GM12878 (cell line): ENCODE data around the gene DIS3L2.

Experiments
- NFIC ChIP-seq: IDR thresholded peaks from 2 replicates; pipeline ENCODE4 v1.6.1; 2012; ENCODE audit warnings: low read depth, mild to moderate bottlenecking, inconsistent platforms, low read length, moderate library complexity
- NFYB ChIP-seq: IDR thresholded peaks from 2 replicates; pipeline ENCODE4 v1.6.1; 2011; ENCODE audit warnings: low read depth, mild to moderate bottlenecking, low read length, improper control_type of control experiment, moderate library complexity; ENCODE audit not compliant: insufficient read depth
- POU2F2 ChIP-seq: IDR thresholded peaks from 3 replicates; pipeline ENCODE4 v1.6.1; 2011; ENCODE audit warnings: low read depth, mild to moderate bottlenecking, low read length, borderline replicate concordance
- SPI1 ChIP-seq: IDR thresholded peaks from 2 replicates; pipeline ENCODE4 v1.6.1; 2011; ENCODE audit warnings: low read depth, mild to moderate bottlenecking, low read length, moderate library complexity, borderline replicate concordance; ENCODE audit not compliant: insufficient read depth
- ZNF687 ChIP-seq: fragments of 450-650 bp; IDR thresholded peaks from 2 replicates; pipeline ENCODE4 v1.6.1; 2017; ENCODE audit warnings: mild to moderate bottlenecking, moderate library complexity
- TF ChIP-seq, protein P1 (sequence below), 3 experiments: IDR thresholded peaks in 2 of 3; conservative IDR thresholded peaks in 1 of 3; 2 replicates each; pipeline ENCODE4 v1.5.1; 2011; ENCODE audit warnings: low read depth in 3 of 3, low read length in 3 of 3, mild to moderate bottlenecking in 3 of 3, control low read depth in 2 of 3, moderate library complexity in 2 of 3, inconsistent platforms in 1 of 3, mixed read lengths in 1 of 3; ENCODE audit not compliant: control insufficient read depth in 2 of 3, insufficient read depth in 1 of 3; ENCODE audit errors: extremely low read depth in 1 of 3
- TF ChIP-seq, protein P2 (sequence below): fragments of 450-650 bp; formaldehyde crosslinking; IDR thresholded peaks from 2 replicates; pipeline ENCODE4 v1.5.0; 2022; ENCODE audit warnings: mild to moderate bottlenecking, missing genetic modification characterization
- TF ChIP-seq, protein P3 (sequence below): fragments of 450-650 bp; IDR thresholded peaks from 2 replicates; pipeline ENCODE4 v1.6.1; 2017; ENCODE audit warnings: mild to moderate bottlenecking

- no peak for TF ChIP-seq POU2F2
- TF ChIP-seq, protein P1, sequence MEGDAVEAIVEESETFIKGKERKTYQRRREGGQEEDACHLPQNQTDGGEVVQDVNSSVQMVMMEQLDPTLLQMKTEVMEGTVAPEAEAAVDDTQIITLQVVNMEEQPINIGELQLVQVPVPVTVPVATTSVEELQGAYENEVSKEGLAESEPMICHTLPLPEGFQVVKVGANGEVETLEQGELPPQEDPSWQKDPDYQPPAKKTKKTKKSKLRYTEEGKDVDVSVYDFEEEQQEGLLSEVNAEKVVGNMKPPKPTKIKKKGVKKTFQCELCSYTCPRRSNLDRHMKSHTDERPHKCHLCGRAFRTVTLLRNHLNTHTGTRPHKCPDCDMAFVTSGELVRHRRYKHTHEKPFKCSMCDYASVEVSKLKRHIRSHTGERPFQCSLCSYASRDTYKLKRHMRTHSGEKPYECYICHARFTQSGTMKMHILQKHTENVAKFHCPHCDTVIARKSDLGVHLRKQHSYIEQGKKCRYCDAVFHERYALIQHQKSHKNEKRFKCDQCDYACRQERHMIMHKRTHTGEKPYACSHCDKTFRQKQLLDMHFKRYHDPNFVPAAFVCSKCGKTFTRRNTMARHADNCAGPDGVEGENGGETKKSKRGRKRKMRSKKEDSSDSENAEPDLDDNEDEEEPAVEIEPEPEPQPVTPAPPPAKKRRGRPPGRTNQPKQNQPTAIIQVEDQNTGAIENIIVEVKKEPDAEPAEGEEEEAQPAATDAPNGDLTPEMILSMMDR (IDR thresholded peaks at IDR 0.05 in 2 of 3, conservative IDR thresholded peaks at IDR 0.05 in 1 of 3; ENCODE audit: control insufficient read depth in 2 of 3, extremely low read depth in 1 of 3, insufficient read depth in 1 of 3, low read depth in 3 of 3, low read length in 3 of 3) = no peak
- no peak for TF ChIP-seq NFIC
- TF ChIP-seq, protein P2, sequence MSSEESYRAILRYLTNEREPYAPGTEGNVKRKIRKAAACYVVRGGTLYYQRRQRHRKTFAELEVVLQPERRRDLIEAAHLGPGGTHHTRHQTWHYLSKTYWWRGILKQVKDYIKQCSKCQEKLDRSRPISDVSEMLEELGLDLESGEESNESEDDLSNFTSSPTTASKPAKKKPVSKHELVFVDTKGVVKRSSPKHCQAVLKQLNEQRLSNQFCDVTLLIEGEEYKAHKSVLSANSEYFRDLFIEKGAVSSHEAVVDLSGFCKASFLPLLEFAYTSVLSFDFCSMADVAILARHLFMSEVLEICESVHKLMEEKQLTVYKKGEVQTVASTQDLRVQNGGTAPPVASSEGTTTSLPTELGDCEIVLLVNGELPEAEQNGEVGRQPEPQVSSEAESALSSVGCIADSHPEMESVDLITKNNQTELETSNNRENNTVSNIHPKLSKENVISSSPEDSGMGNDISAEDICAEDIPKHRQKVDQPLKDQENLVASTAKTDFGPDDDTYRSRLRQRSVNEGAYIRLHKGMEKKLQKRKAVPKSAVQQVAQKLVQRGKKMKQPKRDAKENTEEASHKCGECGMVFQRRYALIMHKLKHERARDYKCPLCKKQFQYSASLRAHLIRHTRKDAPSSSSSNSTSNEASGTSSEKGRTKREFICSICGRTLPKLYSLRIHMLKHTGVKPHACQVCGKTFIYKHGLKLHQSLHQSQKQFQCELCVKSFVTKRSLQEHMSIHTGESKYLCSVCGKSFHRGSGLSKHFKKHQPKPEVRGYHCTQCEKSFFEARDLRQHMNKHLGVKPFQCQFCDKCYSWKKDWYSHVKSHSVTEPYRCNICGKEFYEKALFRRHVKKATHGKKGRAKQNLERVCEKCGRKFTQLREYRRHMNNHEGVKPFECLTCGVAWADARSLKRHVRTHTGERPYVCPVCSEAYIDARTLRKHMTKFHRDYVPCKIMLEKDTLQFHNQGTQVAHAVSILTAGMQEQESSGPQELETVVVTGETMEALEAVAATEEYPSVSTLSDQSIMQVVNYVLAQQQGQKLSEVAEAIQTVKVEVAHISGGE (CRISPR knock-in tag) = no peak
- TF ChIP-seq, protein P3, sequence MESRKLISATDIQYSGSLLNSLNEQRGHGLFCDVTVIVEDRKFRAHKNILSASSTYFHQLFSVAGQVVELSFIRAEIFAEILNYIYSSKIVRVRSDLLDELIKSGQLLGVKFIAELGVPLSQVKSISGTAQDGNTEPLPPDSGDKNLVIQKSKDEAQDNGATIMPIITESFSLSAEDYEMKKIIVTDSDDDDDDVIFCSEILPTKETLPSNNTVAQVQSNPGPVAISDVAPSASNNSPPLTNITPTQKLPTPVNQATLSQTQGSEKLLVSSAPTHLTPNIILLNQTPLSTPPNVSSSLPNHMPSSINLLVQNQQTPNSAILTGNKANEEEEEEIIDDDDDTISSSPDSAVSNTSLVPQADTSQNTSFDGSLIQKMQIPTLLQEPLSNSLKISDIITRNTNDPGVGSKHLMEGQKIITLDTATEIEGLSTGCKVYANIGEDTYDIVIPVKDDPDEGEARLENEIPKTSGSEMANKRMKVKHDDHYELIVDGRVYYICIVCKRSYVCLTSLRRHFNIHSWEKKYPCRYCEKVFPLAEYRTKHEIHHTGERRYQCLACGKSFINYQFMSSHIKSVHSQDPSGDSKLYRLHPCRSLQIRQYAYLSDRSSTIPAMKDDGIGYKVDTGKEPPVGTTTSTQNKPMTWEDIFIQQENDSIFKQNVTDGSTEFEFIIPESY = no peak
- TF ChIP-seq ZNF687 = no peak
- TF ChIP-seq NFYB = no peak
- TF ChIP-seq SPI1 = no peak
Observed at GRCh38 chr2:232263295-232263694, 301.8 kb downstream of the DIS3L2 start.
